Ovary (tissue), 3 donors: ENCODE results near the gene ABCF2.

ENCODE experiments used
- CTCF ChIP-seq, 3 donors: fragments of 450-650 bp in 2 of 3; fragments of 200-600 bp in 1 of 3; IDR thresholded peaks; one replicate each; pipeline versions ENCODE4 v1.5.1 to v1.8.0; 2016 to 2022; ENCODE audit warnings: antibody characterized with exemption in 3 of 3, mild to moderate bottlenecking in 1 of 3
- POLR2A ChIP-seq: fragments of 450-650 bp; IDR thresholded peaks from one replicate; pipeline ENCODE4 v1.6.1; 2017; ENCODE audit warnings: antibody characterized with exemption, mild to moderate bottlenecking, moderate library complexity
- donor health status: DM: no; HTN: no; CAD: no.

GRCh38 chr7:151185762-151186639 is 41.0 kb downstream of the ABCF2 start:
- no peak for TF ChIP-seq CTCF (IDR thresholded peaks at IDR 0.05)
- TF ChIP-seq POLR2A: no peak
